Measurements from ENCODE around the gene CADPS.

The CADPS gene

GRCh38 chr3:62795978-62796657 is 79.1 kb downstream of the CADPS start:
- H3K4me3 ChIP-seq (ENCODE audit: low read depth, low read length) = no peak overlapping the region
- DNase-seq (ENCODE audit: low read depth) = no peak
- TF ChIP-seq CTCF (IDR thresholded peaks at IDR 0.05; ENCODE audit: insufficient read depth, low read depth, low read length, missing control alignments) = no peak

- no peak for DNase-seq (ENCODE audit: low read depth)
- no peak overlapping the region for H3K4me3 ChIP-seq (ENCODE audit: low read depth, low read length)
- no peak for TF ChIP-seq CTCF (IDR thresholded peaks at IDR 0.05; ENCODE audit: insufficient read depth, low read depth, low read length, missing control alignments)
Observed at GRCh38 chr3:62793946-62794345, 81.3 kb downstream of the CADPS start.

GRCh38 chr3:62785384-62785783 is 89.8 kb downstream of the CADPS start:
- no peak overlapping the region for H3K4me3 ChIP-seq (ENCODE audit: low read depth, low read length)
- no peak for TF ChIP-seq CTCF (IDR thresholded peaks at IDR 0.05; ENCODE audit: insufficient read depth, low read depth, low read length, missing control alignments)
- DNase-seq (ENCODE audit: low read depth) = no peak

GRCh38 chr3:62781121-62781520 is 94.1 kb downstream of the CADPS start:
- no peak for TF ChIP-seq CTCF (IDR thresholded peaks at IDR 0.05; ENCODE audit: insufficient read depth, low read depth, low read length, missing control alignments)
- H3K4me3 ChIP-seq (ENCODE audit: low read depth, low read length) = no peak overlapping the region
- no peak for DNase-seq (ENCODE audit: low read depth)

- DNase-seq (ENCODE audit: low read depth) = no peak
- no peak overlapping the region for H3K4me3 ChIP-seq (ENCODE audit: low read depth, low read length)
- TF ChIP-seq CTCF (IDR thresholded peaks at IDR 0.05; ENCODE audit: insufficient read depth, low read depth, low read length, missing control alignments) = no peak
Observed at GRCh38 chr3:62777674-62778073, 97.5 kb downstream of the CADPS start.

GRCh38 chr3:62777130-62777529 is 98.1 kb downstream of the CADPS start:
- no peak overlapping the region for H3K4me3 ChIP-seq (ENCODE audit: low read depth, low read length)
- TF ChIP-seq CTCF (IDR thresholded peaks at IDR 0.05; ENCODE audit: insufficient read depth, low read depth, low read length, missing control alignments) = no peak
- no peak for DNase-seq (ENCODE audit: low read depth)

- TF ChIP-seq CTCF (IDR thresholded peaks at IDR 0.05; ENCODE audit: insufficient read depth, low read depth, low read length, missing control alignments) = no peak
- no peak for DNase-seq (ENCODE audit: low read depth)
- no peak overlapping the region for H3K4me3 ChIP-seq (ENCODE audit: low read depth, low read length)
Observed at GRCh38 chr3:62774221-62774620, 101.0 kb downstream of the CADPS start.
